ENCODE results near the gene MMP14. TPM values are rescaled to one million over a fixed set of nuclear protein-coding genes. Genes with fewer than 3 reads are reported as not detected.
A peak's percentile ranks its signal among the peaks of the same experiment; 100 is the strongest.

MMP14 gene
- total RNA-seq, 1 experiment from 2014 or later = 10.5 TPM

DNA sequence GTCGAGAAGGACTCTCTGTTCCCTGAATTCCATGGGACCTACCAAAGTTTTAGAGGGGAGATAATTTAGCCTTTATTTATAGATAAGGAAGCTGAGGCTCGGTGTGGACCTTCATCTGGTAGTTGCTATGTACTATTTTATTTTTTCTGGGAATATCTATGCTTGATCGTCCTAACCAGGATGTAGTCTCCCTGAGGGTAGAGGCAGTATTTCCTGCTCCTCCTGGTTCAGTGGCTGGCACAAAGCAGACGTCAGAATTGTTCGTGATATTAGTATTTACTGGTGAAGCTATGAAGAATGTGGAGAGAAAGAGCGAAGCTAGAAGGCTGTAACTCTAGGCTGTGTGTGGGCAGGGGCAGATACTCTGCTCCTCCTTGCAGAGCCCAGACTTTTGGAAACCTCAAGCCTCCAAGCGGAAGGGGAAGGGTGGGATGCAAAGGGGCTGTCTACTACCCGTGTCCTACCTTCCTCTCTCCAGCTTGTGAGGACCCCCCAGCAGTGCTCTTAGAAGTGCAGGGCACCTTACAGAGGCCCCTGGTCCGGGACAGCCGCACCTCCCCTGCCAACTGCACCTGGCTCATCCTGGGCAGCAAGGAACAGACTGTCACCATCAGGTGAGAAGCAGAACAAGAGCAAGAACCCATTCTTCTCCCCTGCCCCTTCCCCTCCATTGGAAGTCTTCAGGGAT, 36.6 kb downstream of the MMP14 start:
- Mint-ChIP-seq H3K9me3 (ENCODE audit: low read depth, unreplicated experiment) (no peaks in the 10 kb centered on the region), H3K36me3 (ENCODE audit: insufficient read depth, unreplicated experiment) (peaks cover 46% of the 10 kb centered on the region), H3K4me1 (ENCODE audit: low read depth, unreplicated experiment) (peaks cover 8% of the 10 kb centered on the region), H3K27me3 (ENCODE audit: unreplicated experiment) (no peaks in the 10 kb centered on the region), H3K4me3 (ENCODE audit: low read depth, unreplicated experiment) (peak overlapping the region; percentile 80), H3K27ac (ENCODE audit: unreplicated experiment) (peak overlapping the region; percentile 73)
- TF ChIP-seq, protein P1, sequence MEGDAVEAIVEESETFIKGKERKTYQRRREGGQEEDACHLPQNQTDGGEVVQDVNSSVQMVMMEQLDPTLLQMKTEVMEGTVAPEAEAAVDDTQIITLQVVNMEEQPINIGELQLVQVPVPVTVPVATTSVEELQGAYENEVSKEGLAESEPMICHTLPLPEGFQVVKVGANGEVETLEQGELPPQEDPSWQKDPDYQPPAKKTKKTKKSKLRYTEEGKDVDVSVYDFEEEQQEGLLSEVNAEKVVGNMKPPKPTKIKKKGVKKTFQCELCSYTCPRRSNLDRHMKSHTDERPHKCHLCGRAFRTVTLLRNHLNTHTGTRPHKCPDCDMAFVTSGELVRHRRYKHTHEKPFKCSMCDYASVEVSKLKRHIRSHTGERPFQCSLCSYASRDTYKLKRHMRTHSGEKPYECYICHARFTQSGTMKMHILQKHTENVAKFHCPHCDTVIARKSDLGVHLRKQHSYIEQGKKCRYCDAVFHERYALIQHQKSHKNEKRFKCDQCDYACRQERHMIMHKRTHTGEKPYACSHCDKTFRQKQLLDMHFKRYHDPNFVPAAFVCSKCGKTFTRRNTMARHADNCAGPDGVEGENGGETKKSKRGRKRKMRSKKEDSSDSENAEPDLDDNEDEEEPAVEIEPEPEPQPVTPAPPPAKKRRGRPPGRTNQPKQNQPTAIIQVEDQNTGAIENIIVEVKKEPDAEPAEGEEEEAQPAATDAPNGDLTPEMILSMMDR (IDR thresholded peaks at IDR 0.05; ENCODE audit: unreplicated experiment) = no peak
- intact Hi-C loops (cut with micrococcal nuclease; ENCODE audit: unreplicated experiment) = loop anchor here (1.0 kb wide), 1 partner anchor 27 kb away; no protein-coding TSS in a partner anchor
- BruUV-seq (replicated peaks) = no TSS peak
- CTCF ChIA-PET = interaction anchor here (0.6 to 2.2 kb wide), 7 partner anchors 16 to 539 kb away, joined by 3 to 6 read pairs (median 4); no protein-coding TSS in a partner anchor
- no peak for DNase-seq

DNA sequence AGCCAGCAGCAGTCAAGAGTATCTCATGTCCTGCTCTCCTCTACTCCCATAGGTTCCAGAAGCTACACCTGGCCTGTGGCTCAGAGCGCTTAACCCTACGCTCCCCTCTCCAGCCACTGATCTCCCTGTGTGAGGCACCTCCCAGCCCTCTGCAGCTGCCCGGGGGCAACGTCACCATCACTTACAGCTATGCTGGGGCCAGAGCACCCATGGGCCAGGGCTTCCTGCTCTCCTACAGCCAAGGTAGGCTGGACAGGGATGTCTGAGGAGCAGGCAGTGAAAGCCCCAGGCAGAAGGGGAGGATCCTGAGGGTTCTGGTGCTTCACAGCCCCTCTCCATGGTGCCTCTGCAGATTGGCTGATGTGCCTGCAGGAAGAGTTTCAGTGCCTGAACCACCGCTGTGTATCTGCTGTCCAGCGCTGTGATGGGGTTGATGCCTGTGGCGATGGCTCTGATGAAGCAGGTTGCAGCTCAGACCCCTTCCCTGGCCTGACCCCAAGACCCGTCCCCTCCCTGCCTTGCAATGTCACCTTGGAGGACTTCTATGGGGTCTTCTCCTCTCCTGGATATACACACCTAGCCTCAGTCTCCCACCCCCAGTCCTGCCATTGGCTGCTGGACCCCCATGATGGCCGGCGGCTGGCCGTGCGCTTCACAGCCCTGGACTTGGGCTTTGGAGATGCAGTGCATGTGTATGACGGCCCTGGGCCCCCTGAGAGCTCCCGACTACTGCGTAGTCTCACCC, 38.8 kb downstream of the MMP14 start:
- no peak overlapping the region for H3K27ac Mint-ChIP-seq (ENCODE audit: unreplicated experiment)
- peaks cover 8% of the 10 kb centered on the region for H3K4me1 Mint-ChIP-seq (ENCODE audit: low read depth, unreplicated experiment)
- DNase-seq = no peak
- no TSS peak for BruUV-seq (replicated peaks)
- H3K36me3 Mint-ChIP-seq (ENCODE audit: insufficient read depth, unreplicated experiment) = peaks cover 56% of the 10 kb centered on the region
- H3K9me3 Mint-ChIP-seq (ENCODE audit: low read depth, unreplicated experiment) = no peaks in the 10 kb centered on the region
- TF ChIP-seq, protein P1 (IDR thresholded peaks at IDR 0.05; ENCODE audit: unreplicated experiment) = no peak
- no peaks in the 10 kb centered on the region for H3K27me3 Mint-ChIP-seq (ENCODE audit: unreplicated experiment)
- CTCF ChIA-PET = no interaction called here
- intact Hi-C loops (cut with micrococcal nuclease; ENCODE audit: unreplicated experiment) = no loop called here
- H3K4me3 Mint-ChIP-seq (ENCODE audit: low read depth, unreplicated experiment) = no peak overlapping the region

DNA sequence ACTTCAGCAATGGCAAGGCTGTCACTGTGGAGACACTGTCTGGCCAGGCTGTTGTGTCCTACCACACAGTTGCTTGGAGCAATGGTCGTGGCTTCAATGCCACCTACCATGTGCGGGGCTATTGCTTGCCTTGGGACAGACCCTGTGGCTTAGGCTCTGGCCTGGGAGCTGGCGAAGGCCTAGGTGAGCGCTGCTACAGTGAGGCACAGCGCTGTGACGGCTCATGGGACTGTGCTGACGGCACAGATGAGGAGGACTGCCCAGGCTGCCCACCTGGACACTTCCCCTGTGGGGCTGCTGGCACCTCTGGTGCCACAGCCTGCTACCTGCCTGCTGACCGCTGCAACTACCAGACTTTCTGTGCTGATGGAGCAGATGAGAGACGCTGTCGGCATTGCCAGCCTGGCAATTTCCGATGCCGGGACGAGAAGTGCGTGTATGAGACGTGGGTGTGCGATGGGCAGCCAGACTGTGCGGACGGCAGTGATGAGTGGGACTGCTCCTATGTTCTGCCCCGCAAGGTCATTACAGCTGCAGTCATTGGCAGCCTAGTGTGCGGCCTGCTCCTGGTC, 39.4 kb downstream of the MMP14 start:
- TF ChIP-seq, protein P1 (IDR thresholded peaks at IDR 0.05; ENCODE audit: unreplicated experiment) = no peak
- no peaks in the 10 kb centered on the region for H3K9me3 Mint-ChIP-seq (ENCODE audit: low read depth, unreplicated experiment)
- CTCF ChIA-PET = no interaction called here
- no peak for DNase-seq
- BruUV-seq (replicated peaks) = no TSS peak
- H3K4me1 Mint-ChIP-seq (ENCODE audit: low read depth, unreplicated experiment) = peaks cover 8% of the 10 kb centered on the region
- H3K36me3 Mint-ChIP-seq (ENCODE audit: insufficient read depth, unreplicated experiment) = peaks cover 55% of the 10 kb centered on the region
- H3K27ac Mint-ChIP-seq (ENCODE audit: unreplicated experiment) = no peak overlapping the region
- H3K27me3 Mint-ChIP-seq (ENCODE audit: unreplicated experiment) = no peaks in the 10 kb centered on the region
- no peak overlapping the region for H3K4me3 Mint-ChIP-seq (ENCODE audit: low read depth, unreplicated experiment)
- intact Hi-C loops (cut with micrococcal nuclease; ENCODE audit: unreplicated experiment) = no loop called here

DNA sequence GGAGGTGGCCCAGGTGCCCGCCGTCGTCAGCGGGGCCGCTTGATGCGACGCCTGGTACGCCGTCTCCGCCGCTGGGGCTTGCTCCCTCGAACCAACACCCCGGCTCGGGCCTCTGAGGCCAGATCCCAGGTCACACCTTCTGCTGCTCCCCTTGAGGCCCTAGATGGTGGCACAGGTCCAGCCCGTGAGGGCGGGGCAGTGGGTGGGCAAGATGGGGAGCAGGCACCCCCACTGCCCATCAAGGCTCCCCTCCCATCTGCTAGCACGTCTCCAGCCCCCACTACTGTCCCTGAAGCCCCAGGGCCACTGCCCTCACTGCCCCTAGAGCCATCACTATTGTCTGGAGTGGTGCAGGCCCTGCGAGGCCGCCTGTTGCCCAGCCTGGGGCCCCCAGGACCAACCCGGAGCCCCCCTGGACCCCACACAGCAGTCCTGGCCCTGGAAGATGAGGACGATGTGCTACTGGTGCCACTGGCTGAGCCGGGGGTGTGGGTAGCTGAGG, 40.7 kb downstream of the MMP14 start:
- CTCF ChIA-PET = no interaction called here
- H3K4me3 Mint-ChIP-seq (ENCODE audit: low read depth, unreplicated experiment) = no peak overlapping the region
- intact Hi-C loops (cut with micrococcal nuclease; ENCODE audit: unreplicated experiment) = no loop called here

More for the DNA sequence above, 40.7 kb downstream of the MMP14 start:
- no peak for DNase-seq
- Mint-ChIP-seq H3K27ac (ENCODE audit: unreplicated experiment) (no peak overlapping the region), H3K27me3 (ENCODE audit: unreplicated experiment) (no peaks in the 10 kb centered on the region), H3K36me3 (ENCODE audit: insufficient read depth, unreplicated experiment) (peaks cover 49% of the 10 kb centered on the region), H3K9me3 (ENCODE audit: low read depth, unreplicated experiment) (no peaks in the 10 kb centered on the region), H3K4me1 (ENCODE audit: low read depth, unreplicated experiment) (peaks cover 15% of the 10 kb centered on the region)
- TF ChIP-seq, protein P1 (IDR thresholded peaks at IDR 0.05; ENCODE audit: unreplicated experiment) = no peak
- no TSS peak for BruUV-seq (replicated peaks)
